HepG2 (cell line): Measurements from ENCODE around the gene PDE3A. TPM values are rescaled to one million over a fixed set of nuclear protein-coding genes. Genes with fewer than 3 reads are reported as not detected.

ENCODE experiments used
- ATAC-seq: fragments of 200-7000 bp; cut with Tn5 transposase; 3 replicates; pipeline ENCODE4 v1.9.1; 2020; ENCODE audit warnings: mild to moderate bottlenecking, moderate library complexity
- BruUV-seq: library from RNA; stranded (reverse); fragments of 400-500 nt; replicated peaks from 2 replicates; lab custom pipeline; 2021; lab: Mats Ljungman, UMichigan
- CTCF ChIA-PET: fragments of 300-600 bp; formaldehyde crosslinking; extraction: SDS; loops from one replicate; lab custom pipeline; 2021; ENCODE audit warnings: low total read pairs, inconsistent platforms, low intra/inter-chr PET ratio; lab: Yijun Ruan, JAX
- POLR2A ChIA-PET: fragments of 350-600 bp; sonication (Branson Sonifier 250); formaldehyde crosslinking; loops from one replicate; lab custom pipeline; 2020; ENCODE audit warnings: antibody characterized with exemption, inconsistent platforms; lab: Yijun Ruan, JAX
- DNase-seq: peaks from one replicate; pipeline ENCODE4 v3.0.0-alpha.2; 2015; ENCODE audit warnings: low spot score
- FAIRE-seq: peaks from 3 replicates; lab custom pipeline; 2011; peaks lifted over from hg19 to GRCh38; lab: Jason Lieb, UNC
- H2AFZ ChIP-seq: one replicate; pipeline ENCODE4 v1.6.1; 2011; ENCODE audit warnings: low read length, inconsistent platforms
- H3K27ac ChIP-seq: fragments of 300-600 bp; 3 replicates; pipeline ENCODE4 v1.8.0; 2011; ENCODE audit warnings: mixed run types, mild to moderate bottlenecking, mixed read lengths, low read length, inconsistent platforms; ENCODE audit not compliant: insufficient read depth; ENCODE audit errors: extremely low read length
- H3K27me3 ChIP-seq, 2 experiments: fragments of 200-600 bp in 1 of 2; 2 replicates in 1 of 2; 3 replicates in 1 of 2; pipeline versions ENCODE4 v1.6.0 to v1.8.0; 2011; ENCODE audit warnings: low read length in 2 of 2, mild to moderate bottlenecking in 2 of 2, moderate library complexity in 2 of 2, inconsistent platforms in 1 of 2; ENCODE audit not compliant: insufficient read depth in 2 of 2, control insufficient read depth in 1 of 2
- H3K36me3 ChIP-seq, 2 experiments: fragments of 200-600 bp in 1 of 2; replicated peaks in 1 of 2; 2 replicates in 1 of 2; 3 replicates in 1 of 2; pipeline versions ENCODE4 v1.5.1 to v1.8.0; 2011; ENCODE audit warnings: low read length in 2 of 2, inconsistent platforms in 1 of 2; ENCODE audit not compliant: insufficient read depth in 2 of 2, control insufficient read depth in 1 of 2
- H3K4me1 ChIP-seq: 2 replicates; pipeline ENCODE4 v1.5.1; 2012; ENCODE audit warnings: low read length, inconsistent platforms; ENCODE audit not compliant: insufficient read depth
- H3K4me2 ChIP-seq: 2 replicates; pipeline ENCODE4 v1.6.0; 2011; ENCODE audit warnings: low read depth, low read length, inconsistent platforms
- H3K4me3 ChIP-seq, 3 experiments: fragments of 200-600 bp in 1 of 3; sonication (generic), shearing (Covaris generic) in 1 of 3; replicated peaks in 1 of 3; 2 replicates each; pipeline ENCODE4 v1.5.1; 2011 to 2016; ENCODE audit warnings: low read length in 3 of 3, inconsistent platforms in 2 of 3, low read depth in 2 of 3, mild to moderate bottlenecking in 2 of 3, control low read depth in 1 of 3, mixed read lengths in 1 of 3; ENCODE audit not compliant: insufficient read depth in 1 of 3
- H3K79me2 ChIP-seq: one replicate; pipeline ENCODE4 v1.6.1; 2011; ENCODE audit warnings: low read length, inconsistent platforms; ENCODE audit not compliant: insufficient read depth
- H3K9ac ChIP-seq: 2 replicates; pipeline ENCODE4 v1.6.0; 2011; ENCODE audit warnings: mild to moderate bottlenecking, low read depth, low read length, inconsistent platforms; ENCODE audit not compliant: insufficient read depth
- H3K9me3 ChIP-seq: 2 replicates; pipeline ENCODE4 v1.5.1; 2012; ENCODE audit warnings: mild to moderate bottlenecking, low read length
- H4K20me1 ChIP-seq: 2 replicates; pipeline ENCODE4 v1.6.0; 2011; ENCODE audit warnings: inconsistent platforms, mild to moderate bottlenecking, low read length, moderate library complexity; ENCODE audit not compliant: insufficient read depth
- AKAP8 ChIP-seq: sonication (generic); formaldehyde crosslinking; IDR thresholded peaks from 2 replicates; pipeline ENCODE4 v1.5.1; 2020; ENCODE audit warnings: mild to moderate bottlenecking, missing genetic modification reagents
- CBX5 ChIP-seq: sonication (generic); formaldehyde crosslinking; IDR thresholded peaks from 2 replicates; pipeline ENCODE4 v1.4.0; 2020; ENCODE audit warnings: missing genetic modification reagents, borderline replicate concordance
- DMAP1 ChIP-seq: IDR thresholded peaks from 2 replicates; pipeline ENCODE4 v1.6.1; 2016
- EP300 ChIP-seq, 3 experiments: sonication (generic) in 1 of 3; formaldehyde crosslinking in 1 of 3; IDR thresholded peaks; 2 replicates each; pipeline versions ENCODE4 v1.5.1 to v1.6.1; 2011 to 2020; ENCODE audit warnings: low read depth in 2 of 3, low read length in 2 of 3, borderline replicate concordance in 1 of 3, improper control_type of control experiment in 1 of 3, mild to moderate bottlenecking in 1 of 3, missing genetic modification reagents in 1 of 3, moderate library complexity in 1 of 3
- HNRNPK ChIP-seq: fragments of 200-400 bp; formaldehyde crosslinking; IDR thresholded peaks from 2 replicates; pipeline ENCODE4 v1.6.1; 2018; ENCODE audit warnings: low read length, low read depth, moderate library complexity, mild to moderate bottlenecking; ENCODE audit not compliant: poor library complexity, severe bottlenecking
- MTA3 ChIP-seq: sonication (generic); formaldehyde crosslinking; IDR thresholded peaks from 2 replicates; pipeline ENCODE4 v1.4.0; 2020; ENCODE audit warnings: missing genetic modification reagents
- NR2F6 ChIP-seq, 2 experiments: IDR thresholded peaks; 2 replicates each; pipeline ENCODE4 v1.6.1; 2016; ENCODE audit warnings: antibody characterized with exemption in 1 of 2, mild to moderate bottlenecking in 1 of 2
- PAF1 ChIP-seq: IDR thresholded peaks from 2 replicates; pipeline ENCODE4 v1.6.1; 2016; ENCODE audit warnings: missing genetic modification reagents, missing compliant biosample characterization
- PHB2 ChIP-seq: fragments of 450-650 bp; IDR thresholded peaks from 2 replicates; pipeline ENCODE4 v1.6.1; 2018; ENCODE audit not compliant: partially characterized antibody
- RARG ChIP-seq: sonication (generic); formaldehyde crosslinking; IDR thresholded peaks from 2 replicates; pipeline ENCODE4 v1.4.0; 2020; ENCODE audit warnings: low read depth, mild to moderate bottlenecking, missing genetic modification reagents
- SKI ChIP-seq: fragments of 450-650 bp; IDR thresholded peaks from one replicate; pipeline ENCODE4 v1.6.1; 2018; ENCODE audit warnings: mild to moderate bottlenecking; ENCODE audit not compliant: partially characterized antibody
- SP4 ChIP-seq: sonication (generic); formaldehyde crosslinking; IDR thresholded peaks from 2 replicates; pipeline ENCODE4 v1.8.1; 2023; ENCODE audit warnings: mild to moderate bottlenecking, missing genetic modification reagents
- TEAD2 ChIP-seq: sonication (generic); formaldehyde crosslinking; IDR thresholded peaks from 2 replicates; pipeline ENCODE4 v1.9.0; 2021; ENCODE audit warnings: missing genetic modification reagents
- ZKSCAN1 ChIP-seq: fragments of 150-350 bp; IDR thresholded peaks from 2 replicates; pipeline ENCODE4 v1.6.1; 2014; ENCODE audit warnings: low read length
- ZNF160 ChIP-seq: sonication (generic); formaldehyde crosslinking; IDR thresholded peaks from 2 replicates; pipeline ENCODE4 v1.8.0; 2022; ENCODE audit warnings: mild to moderate bottlenecking, inconsistent platforms, missing genetic modification reagents
- ZNF558 ChIP-seq: sonication (generic); formaldehyde crosslinking; IDR thresholded peaks from 2 replicates; pipeline ENCODE4 v1.9.0; 2022; ENCODE audit warnings: mild to moderate bottlenecking, missing genetic modification reagents, borderline replicate concordance
- ZNF644 ChIP-seq: IDR thresholded peaks from 2 replicates; pipeline ENCODE4 v1.6.1; 2016; ENCODE audit warnings: low read depth
- WGBS: methylation state at CpG from one replicate; pipeline ENCODE4 v1.1.6; 2017; ENCODE audit warnings: low lambda C conversion rate; 5-methylcytosine and 5-hydroxymethylcytosine counted together
- in situ Hi-C: cut with HindIII; loops from 2 replicates; pipeline ENCODE4 v1.10.0; 2017; ENCODE audit warnings: low pct_unique_long_range_greater_than_20kb; ENCODE audit not compliant: extremely low pct_ligation_motif_present
- intact Hi-C: fragments of 100-400 bp; cut with micrococcal nuclease; formaldehyde crosslinking; loops from one replicate; pipeline ENCODE4 v1.10.0; 2022; ENCODE audit not compliant: unreplicated experiment
- polyA plus RNA-seq, 8 experiments: library from polyadenylated mRNA; depleted of rRNA in 3 of 8; stranded (reverse) in 7 of 8; unstranded in 1 of 8; fragments of >200 nt; fragmentation: Illumina TruSeq in 4 of 8; extraction: Trizol in 4 of 8; gene quantifications; 2 replicates each; pipeline versions ENCODE4 v1.2.1 to v1.2.3, GENCODE V29; 2011 to 2016; ENCODE audit warnings: low read depth in 4 of 8, missing spikeins in 1 of 8, mixed read lengths in 1 of 8; ENCODE audit not compliant: insufficient read depth in 1 of 8
- total RNA-seq, 5 experiments: library from RNA; depleted of rRNA; stranded (reverse); fragments of >200 nt; fragmentation: Illumina TruSeq; extraction: Trizol; gene quantifications; 2 replicates each; pipeline ENCODE4 v1.2.3, GENCODE V29; 2016; ENCODE audit warnings: low read depth in 1 of 5

The PDE3A gene
- total and polyA plus RNA-seq, 2 of the 13 experiments (the other 11 are each of a cell fraction or from before 2014, with no cell fraction given): 0.77 to 1.5 TPM

DNA sequence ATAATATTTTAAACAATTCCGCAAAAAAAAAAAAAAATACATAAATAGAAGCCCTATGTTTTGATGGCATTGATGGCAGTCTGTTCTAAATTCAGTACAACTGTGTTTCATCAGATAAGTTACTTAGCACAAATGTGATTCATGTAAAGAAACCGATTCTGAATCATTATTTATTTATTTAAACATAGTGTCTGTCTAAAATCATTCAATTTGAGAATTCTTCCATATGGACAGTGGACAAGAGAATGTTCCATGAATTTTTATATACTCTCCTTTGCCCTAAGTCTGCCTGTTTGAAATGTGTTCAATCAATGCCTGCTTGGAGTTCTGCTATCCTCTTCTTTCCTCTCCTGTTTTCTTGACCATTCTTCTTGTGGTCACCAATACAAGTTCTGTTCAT lies 126.5 kb downstream of the PDE3A start:
- CTCF ChIA-PET: no interaction called here
- no TSS peak for BruUV-seq
- H3K79me2 ChIP-seq: no peaks in the 10 kb centered on the region
- no peak for TF ChIP-seq TEAD2 (CRISPR knock-in tag)
- no peak for TF ChIP-seq PAF1 (CRISPR knock-in tag)
- no peak for TF ChIP-seq ZNF160 (CRISPR knock-in tag)
- TF ChIP-seq EP300 (IDR thresholded peaks at IDR 0.05; ENCODE audit: low read depth in 2 of 2, low read length in 2 of 2): no peak
- no peak for TF ChIP-seq EP300 (CRISPR knock-in tag; IDR thresholded peaks at IDR 0.05; ENCODE audit: borderline replicate concordance)
- no peak for TF ChIP-seq NR2F6 (IDR thresholded peaks at IDR 0.05)
- TF ChIP-seq NR2F6 (CRISPR knock-in tag; IDR thresholded peaks at IDR 0.05): no peak
- TF ChIP-seq ZKSCAN1: no peak
- TF ChIP-seq DMAP1 (CRISPR knock-in tag): no peak
- no peak for TF ChIP-seq ZNF558
- TF ChIP-seq PHB2: no peak
- no peak for TF ChIP-seq ZNF644
- no peak for TF ChIP-seq SP4 (CRISPR knock-in tag)
- H3K4me2 ChIP-seq: no peak overlapping the region
- no peak overlapping the region for H3K9ac ChIP-seq
- POLR2A ChIA-PET: no interaction called here
- in situ Hi-C loops (no loop called here), intact Hi-C loops (no loop called here)
- DNase-seq (no peak), FAIRE-seq (no peak), ATAC-seq (no peak)
- H3K4me3 ChIP-seq: no peak overlapping the region
- no peaks in the 10 kb centered on the region for H3K4me1 ChIP-seq
- H4K20me1 ChIP-seq: no peaks in the 10 kb centered on the region
- WGBS: 18% methylated on average over 2 of the region's 2 CpGs
- H2AFZ ChIP-seq: no peak overlapping the region
- no peaks in the 10 kb centered on the region for H3K36me3 ChIP-seq
- peaks cover 3% of the 10 kb centered on the region; the same call in 1 of the 2 replicates for H3K9me3 ChIP-seq
- no peaks in the 10 kb centered on the region for H3K27me3 ChIP-seq
- H3K27ac ChIP-seq: no peak overlapping the region

DNA sequence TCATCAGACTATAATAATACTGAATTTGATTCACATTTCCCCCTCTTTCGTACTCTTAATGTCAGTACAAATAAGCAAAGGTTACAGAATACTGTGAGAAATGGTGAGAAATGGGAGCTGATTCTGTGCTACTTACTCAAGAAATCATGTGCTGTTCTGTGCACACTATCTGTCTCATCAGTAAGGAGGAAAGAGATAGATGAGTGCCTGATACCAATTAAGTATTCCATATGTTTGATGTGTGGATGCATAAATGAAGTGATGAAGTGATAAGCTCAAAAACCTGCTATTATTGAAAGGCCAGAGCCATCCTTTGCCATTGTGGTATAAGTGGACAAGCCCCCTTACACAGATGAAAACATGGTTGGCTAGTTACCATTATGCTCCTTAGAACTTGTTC lies 127.7 kb downstream of the PDE3A start:
- Histone ChIP-seq H3K79me2 (no peaks in the 10 kb centered on the region), H2AFZ (no peak overlapping the region), H3K4me2 (no peak overlapping the region), H3K4me3 (no peak overlapping the region), H3K36me3 (no peaks in the 10 kb centered on the region), H3K9me3 (peaks cover 3% of the 10 kb centered on the region; the same call in 1 of the 2 replicates), H3K27ac (no peak overlapping the region), H3K27me3 (no peaks in the 10 kb centered on the region), H4K20me1 (no peaks in the 10 kb centered on the region), H3K9ac (no peak overlapping the region), H3K4me1 (no peaks in the 10 kb centered on the region)
- DNase-seq (no peak), FAIRE-seq (no peak), ATAC-seq (no peak)
- CTCF ChIA-PET: no interaction called here
- POLR2A ChIA-PET: no interaction called here
- in situ Hi-C loops (no loop called here), intact Hi-C loops (no loop called here)
- WGBS: 19% methylated on average over 1 of the region's 1 CpG
- no peak for TF ChIP-seq SKI
- no peak for TF ChIP-seq AKAP8 (CRISPR knock-in tag)
- no peak for TF ChIP-seq SP4 (CRISPR knock-in tag)
- no peak for TF ChIP-seq CBX5 (CRISPR knock-in tag)
- TF ChIP-seq MTA3 (CRISPR knock-in tag): no peak
- TF ChIP-seq HNRNPK: no peak
- TF ChIP-seq RARG (CRISPR knock-in tag): no peak
- no TSS peak for BruUV-seq
